ENCODE results near the gene RAB33A.

The RAB33A gene

DNA sequence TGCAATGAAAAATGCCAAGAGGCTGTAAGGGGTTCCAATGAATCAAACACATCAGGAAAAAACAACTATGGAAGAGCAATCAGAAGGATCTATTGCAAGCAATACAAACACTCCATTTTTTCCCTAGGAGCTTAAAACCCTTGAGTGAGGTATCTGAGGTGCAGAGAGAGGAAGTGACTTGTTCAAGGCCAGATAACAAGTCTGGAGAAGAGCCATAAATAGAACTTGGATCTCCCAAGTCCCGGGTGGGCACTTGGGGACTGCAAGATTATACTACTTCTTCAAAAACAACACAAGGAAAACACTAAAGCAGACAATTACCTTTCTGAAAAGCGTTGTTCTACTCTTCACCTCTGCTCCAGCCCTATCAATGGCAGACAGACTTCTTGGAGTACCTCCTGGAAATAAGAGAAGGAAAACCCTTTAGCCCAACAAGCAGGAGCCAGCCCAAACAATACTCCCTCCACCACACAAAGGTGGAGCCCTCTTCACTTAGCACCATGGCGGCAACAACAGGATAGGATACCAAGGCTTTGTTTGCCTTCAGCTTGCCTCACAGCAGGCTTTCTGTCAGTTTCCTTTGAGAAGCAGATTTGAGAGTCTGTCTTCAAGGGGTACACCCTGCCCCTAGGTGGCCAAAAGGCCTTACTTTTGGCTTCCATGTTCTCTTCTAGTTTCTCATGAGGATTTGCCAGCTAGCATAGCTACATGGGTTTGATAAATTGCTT lies 32.1 kb upstream of the RAB33A start:
- TF ChIP-seq TAF1 (IDR thresholded peaks at IDR 0.05; ENCODE audit: borderline replicate concordance, insufficient read depth, low read length) (no peak), POLR2AphosphoS5 (IDR thresholded peaks at IDR 0.05; ENCODE audit: low read depth, low read length) (no peak), REST (IDR thresholded peaks at IDR 0.05; ENCODE audit: insufficient read depth in 1 of 2, low read depth in 2 of 2, low read length in 2 of 2) (no peak), SIN3A (IDR thresholded peaks at IDR 0.05; ENCODE audit: borderline replicate concordance, insufficient read depth, low read length) (no peak), FOXP2 (optimal IDR thresholded peaks at IDR 0.05; ENCODE audit: borderline replicate concordance, extremely low read depth, extremely low read length, insufficient read depth) (no peak)

- TF ChIP-seq SIN3A (IDR thresholded peaks at IDR 0.05; ENCODE audit: borderline replicate concordance, insufficient read depth, low read length) (no peak), FOXP2 (optimal IDR thresholded peaks at IDR 0.05; ENCODE audit: borderline replicate concordance, extremely low read depth, extremely low read length, insufficient read depth) (no peak), REST (IDR thresholded peaks at IDR 0.05; ENCODE audit: insufficient read depth in 1 of 2, low read depth in 2 of 2, low read length in 2 of 2) (no peak)
These were observed 27.3 kb upstream of the RAB33A start for GRCh38 chrX:130144509-130144908.

DNA sequence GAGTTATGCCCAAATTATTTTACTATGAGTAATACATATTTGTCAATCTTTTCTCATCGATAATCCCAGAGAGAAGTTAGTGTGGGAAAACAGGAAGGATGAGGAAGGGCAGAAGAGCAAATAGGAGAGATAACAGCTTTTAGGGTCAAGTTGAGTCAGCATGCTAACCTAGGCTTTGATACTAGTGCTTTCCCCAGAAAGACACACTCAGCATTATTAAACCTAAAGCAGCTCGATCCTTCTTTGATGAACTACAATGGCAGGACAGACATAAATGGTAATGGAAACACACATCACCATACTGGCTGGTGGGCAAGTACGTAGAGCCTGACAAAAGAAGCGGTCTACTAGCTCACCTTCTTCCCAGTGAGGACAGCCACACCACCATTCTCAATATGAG lies 26.6 kb upstream of the RAB33A start:
- TF ChIP-seq REST (IDR thresholded peaks at IDR 0.05; ENCODE audit: insufficient read depth in 1 of 2, low read depth in 2 of 2, low read length in 2 of 2) (no peak), SIN3A (IDR thresholded peaks at IDR 0.05; ENCODE audit: borderline replicate concordance, insufficient read depth, low read length) (no peak), TAF1 (IDR thresholded peaks at IDR 0.05; ENCODE audit: borderline replicate concordance, insufficient read depth, low read length) (no peak), FOXP2 (optimal IDR thresholded peaks at IDR 0.05; ENCODE audit: borderline replicate concordance, extremely low read depth, extremely low read length, insufficient read depth) (no peak), POLR2AphosphoS5 (IDR thresholded peaks at IDR 0.05; ENCODE audit: low read depth, low read length) (no peak)

DNA sequence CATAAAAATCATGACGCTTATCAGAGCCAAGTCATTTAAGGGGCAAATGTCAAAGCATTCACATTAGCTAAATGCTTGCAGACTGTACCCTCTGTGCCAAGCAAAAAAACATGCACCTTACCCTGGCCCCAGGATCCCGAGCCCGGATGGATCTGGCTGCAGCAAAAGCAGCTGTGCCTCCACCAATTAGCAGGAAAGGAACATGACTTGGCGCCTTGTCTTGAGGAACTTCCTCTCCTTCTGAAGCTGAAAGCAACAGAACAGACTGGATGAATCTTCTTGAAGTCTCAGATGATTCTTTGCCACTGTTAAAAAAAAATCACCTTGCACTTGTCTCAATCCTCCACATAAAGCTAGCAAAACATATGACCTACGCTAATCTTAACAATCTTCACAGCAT lies 24.1 kb upstream of the RAB33A start:
- TF ChIP-seq TAF1 (IDR thresholded peaks at IDR 0.05; ENCODE audit: borderline replicate concordance, insufficient read depth, low read length) (no peak), POLR2AphosphoS5 (IDR thresholded peaks at IDR 0.05; ENCODE audit: low read depth, low read length) (no peak), FOXP2 (optimal IDR thresholded peaks at IDR 0.05; ENCODE audit: borderline replicate concordance, extremely low read depth, extremely low read length, insufficient read depth) (no peak), SIN3A (IDR thresholded peaks at IDR 0.05; ENCODE audit: borderline replicate concordance, insufficient read depth, low read length) (no peak), REST (IDR thresholded peaks at IDR 0.05; ENCODE audit: insufficient read depth in 1 of 2, low read depth in 2 of 2, low read length in 2 of 2) (no peak)
